Measurements from ENCODE around the gene SPPL2A.
"Not testable (repeated sequence)": the region's sequence is repeated elsewhere in the genome, so short reads cannot be mapped to it uniquely, and the experiment has no call there.

Gene SPPL2A

DNA sequence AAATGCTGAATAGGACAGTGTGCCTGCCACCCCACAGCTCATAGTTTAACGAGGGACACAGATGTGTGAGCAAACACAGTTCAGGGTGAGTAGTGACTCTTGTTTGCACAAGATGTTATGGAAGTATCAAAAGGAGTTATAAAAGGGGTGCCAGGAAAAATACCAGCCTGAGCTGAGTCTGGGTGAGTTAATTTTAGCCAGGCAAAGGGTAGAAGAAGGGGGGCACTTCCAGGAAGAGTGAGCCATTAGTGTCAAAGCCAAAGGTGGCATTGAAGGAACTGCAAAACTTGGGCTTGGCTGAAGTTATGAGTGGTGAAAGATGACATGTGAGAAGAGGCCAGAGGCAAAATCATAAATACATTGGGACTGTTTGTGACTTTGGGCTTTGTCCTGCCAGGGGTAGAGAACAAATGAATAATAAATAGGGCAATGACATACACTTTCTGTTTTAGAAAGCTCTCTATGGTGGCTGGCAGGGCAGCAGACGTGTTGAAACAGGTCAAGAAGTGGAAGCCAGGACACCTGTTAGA, 1.9 kb upstream of the SPPL2A start:
- DNase-seq, result no peak

DNA sequence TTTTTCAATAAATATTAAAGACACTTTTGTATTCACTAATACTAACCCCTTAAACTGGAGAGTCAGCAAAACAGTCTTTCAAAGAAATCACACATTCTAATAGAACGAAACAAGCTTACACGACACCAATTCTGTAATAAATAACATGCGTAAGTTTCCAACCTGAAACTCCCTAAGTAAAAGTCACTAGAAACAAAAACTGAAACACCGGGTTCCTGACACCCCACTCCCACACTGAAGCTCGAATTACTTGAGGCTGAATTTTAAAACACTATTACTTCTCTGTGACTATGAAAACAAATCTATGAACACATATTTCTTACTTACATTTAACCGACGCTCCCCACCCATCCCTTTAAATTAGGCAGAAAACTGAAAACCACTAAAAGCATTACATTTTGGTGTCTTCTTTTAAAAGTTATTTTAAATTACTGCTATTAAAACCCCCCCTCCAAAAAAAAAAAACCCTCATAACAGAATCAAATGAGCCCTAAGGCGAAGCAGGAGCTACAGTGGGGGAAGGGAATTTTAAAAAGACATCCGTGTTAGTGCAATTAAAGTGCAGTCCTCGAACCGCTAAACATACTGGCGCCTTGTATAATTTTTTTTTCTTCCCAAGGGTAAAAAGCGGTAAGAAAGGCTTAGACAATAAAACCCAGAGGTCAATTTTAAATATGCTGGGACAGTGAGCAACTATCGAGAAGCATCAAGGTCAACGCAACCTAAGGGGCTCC, 878 bp downstream of the SPPL2A start:
- peak; percentile 32 for DNase-seq

DNA sequence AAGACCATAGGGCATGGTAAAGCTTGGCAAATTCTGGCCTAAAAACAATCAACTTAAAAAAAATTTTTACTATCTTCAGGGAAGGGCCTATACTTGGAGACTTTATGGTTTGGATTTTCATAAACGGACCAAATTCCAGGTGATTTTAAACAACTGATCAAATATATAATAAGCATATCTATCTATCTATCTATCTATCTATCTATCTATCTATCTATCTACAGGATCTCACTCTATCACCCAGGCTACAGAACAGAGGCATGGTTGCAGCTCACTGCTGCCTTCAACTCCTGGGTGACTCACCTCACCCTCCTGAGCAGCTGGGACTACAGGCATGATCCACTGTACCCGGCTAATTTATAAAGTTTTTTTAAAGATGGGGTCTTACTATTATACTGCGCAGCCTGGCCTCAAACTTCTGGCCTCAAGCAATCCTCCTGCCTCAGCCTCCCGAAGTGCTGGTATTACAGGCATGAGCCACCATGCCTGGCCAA, 6.7 kb downstream of the SPPL2A start:
- DNase-seq, result no peak

DNA sequence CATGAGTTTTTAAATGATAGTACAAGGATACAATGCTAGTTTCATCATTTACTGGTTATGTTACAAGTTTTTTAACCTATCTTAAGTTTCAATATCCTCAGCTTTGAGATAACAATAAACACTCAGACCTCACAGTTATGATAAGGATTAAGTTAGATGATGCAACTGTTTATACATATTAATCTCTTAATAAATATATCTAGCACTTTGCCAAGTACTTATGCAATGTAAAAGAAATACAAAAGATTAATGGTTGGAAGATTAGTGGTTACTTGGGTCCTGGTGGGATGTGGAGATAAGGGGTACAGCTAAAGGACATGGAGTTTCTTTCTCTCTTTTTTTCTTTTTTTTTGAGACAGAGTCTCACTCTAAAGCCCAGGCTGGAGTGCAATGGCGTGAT, 12.0 kb downstream of the SPPL2A start:
- DNase-seq, result no peak

DNA sequence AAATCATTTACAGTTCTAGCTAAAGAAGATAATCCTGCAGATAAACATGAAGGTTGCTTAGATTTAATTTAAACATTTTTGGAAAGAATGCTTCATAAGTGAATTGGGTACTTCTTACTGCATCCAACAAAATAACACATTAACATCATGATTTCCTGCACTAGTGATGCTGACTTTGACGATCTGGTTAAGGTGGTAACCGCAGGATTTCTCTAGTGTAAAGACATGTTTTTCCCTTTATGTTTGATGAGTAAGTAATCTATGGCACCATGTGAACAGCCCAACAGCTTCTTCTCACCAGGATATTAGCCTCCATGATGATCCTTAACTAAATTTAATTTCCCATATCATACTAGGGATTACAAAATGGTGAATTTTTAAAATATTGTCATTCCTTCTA, 14.1 kb downstream of the SPPL2A start:
- DNase-seq, result no peak

DNA sequence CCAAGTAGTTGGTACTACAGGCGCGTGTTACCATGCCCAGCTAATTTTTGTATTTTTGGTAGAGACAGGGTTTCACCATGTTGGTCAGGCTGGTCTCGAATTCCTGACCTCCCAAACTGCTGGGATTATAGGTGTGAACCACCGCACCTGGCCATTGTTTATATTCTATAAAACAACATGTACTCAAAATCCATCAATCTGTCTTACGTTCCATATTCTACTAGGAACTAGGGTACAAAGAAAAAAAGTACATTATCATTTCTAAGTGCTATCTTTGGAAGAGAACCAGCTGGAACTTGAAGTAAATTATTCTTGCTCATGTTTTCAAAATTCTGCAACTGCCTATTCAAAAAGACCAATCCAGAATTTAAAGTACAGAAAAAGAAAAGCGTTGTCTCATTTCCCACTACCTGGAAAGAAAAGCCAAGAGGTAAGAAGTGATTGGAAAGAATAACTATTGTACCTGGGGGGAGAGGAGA, 15.2 kb downstream of the SPPL2A start:
- DNase-seq, result no peak

DNA sequence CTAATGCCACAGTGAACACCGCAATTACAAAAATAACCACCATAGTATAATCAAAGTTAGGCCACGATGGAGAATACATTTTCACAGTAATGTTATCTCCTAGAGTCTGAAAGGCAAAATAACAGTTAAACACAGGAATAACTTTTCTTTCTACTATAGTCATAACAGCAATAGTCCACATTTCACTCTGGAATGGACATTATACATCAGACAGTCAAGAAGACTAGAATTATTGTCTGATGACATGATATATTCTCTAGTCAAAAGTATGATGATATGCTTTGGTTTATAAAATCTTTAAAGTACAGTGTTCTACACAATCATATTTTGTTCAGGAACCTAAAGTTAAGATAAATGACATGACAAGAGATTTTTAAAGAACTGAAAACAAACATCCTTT, 18.0 kb downstream of the SPPL2A start:
- no peak for DNase-seq

DNA sequence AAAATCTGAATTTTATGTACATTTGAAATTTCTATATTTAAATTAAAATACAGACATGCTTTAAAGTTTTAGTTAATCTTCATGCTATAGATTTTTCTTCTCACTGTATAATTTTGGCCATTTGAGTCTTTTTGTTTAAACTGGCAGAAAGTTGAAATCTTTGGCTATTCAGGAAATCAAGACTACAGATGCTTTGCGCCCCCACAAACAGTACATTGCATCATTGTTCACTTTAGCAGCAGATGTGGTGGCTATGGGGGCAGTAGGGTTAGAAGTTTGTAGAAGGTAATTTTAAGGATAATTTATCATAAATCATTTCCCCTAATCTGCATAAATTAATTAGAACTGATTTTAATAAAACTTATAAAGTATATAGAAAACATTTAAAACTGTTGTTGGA, 20.9 kb downstream of the SPPL2A start:
- DNase-seq, result no peak

DNA sequence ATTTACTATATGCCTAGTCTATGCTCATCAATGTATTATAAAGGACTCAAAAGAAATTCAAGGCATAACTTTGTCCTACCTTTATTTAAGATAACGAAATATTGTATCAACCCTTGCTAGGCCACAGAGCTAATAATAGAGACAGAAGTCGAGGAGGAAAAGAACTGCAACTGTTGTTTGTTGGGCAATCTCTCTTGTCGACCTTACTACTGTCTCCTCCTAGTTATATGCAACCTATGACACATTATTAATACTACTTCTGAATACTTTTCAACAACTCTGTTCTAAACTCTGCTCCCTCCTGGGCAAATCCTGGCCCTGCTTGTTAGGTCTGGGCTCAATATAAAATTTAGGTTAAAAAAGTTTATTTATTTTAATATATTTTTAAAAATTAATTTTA, 24.6 kb downstream of the SPPL2A start:
- DNase-seq, result no peak

DNA sequence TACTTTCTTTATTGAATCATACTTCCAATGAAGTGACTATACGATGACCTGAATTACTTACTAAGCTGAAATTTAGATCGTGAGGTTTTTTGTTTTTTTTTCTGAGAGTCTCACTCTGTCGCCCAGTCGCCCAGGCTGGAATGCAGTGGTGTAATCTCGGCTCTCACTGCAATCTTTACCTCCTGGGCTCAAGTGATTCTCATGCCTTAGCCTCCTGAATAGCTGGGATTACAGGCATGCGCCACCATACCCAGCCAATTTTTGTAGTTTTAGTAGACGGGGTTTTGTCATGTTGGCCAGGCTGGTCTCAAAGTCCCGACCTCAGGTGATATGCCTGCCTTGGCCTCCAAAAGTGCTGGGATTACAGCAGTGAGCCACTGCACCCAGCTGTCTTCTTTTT, 28.7 kb downstream of the SPPL2A start:
- no peak for DNase-seq

DNA sequence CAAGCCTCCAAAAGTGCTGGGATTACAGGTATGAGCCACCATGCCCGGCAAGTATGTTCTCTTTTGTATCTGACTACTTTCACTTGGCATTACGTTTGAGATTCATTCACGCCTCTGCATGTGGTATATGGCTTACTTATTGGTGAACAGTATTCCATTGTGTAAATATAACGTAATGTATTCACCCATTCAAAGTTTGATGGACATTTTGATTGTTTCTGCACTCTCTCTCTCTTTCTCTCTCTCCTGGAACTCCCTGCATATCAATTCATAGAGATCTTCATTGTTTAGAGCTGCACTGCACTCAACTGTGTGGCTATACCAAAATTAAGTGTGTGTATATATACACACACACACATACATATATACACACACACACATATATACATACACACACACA, 30.4 kb downstream of the SPPL2A start:
- DNase-seq, result no peak

DNA sequence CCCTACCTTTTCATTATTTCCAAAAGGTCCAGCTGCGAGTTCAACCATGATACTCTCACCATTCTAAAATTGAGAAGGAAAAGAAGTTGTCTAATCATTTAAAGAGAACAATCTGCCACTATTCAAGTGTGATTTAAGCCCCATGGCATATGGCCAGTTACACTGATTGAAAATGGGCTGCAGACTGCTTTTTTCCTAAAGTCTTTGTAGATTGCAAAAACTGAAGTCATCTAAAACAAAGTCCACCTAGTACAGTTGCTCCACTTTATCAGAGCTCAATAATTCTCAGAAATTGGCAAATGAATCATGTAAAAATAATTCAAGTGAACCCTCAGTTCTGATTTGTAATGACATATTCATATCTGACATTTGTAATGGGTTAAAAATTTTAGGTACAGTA, 39.2 kb downstream of the SPPL2A start:
- no peak for DNase-seq

DNA sequence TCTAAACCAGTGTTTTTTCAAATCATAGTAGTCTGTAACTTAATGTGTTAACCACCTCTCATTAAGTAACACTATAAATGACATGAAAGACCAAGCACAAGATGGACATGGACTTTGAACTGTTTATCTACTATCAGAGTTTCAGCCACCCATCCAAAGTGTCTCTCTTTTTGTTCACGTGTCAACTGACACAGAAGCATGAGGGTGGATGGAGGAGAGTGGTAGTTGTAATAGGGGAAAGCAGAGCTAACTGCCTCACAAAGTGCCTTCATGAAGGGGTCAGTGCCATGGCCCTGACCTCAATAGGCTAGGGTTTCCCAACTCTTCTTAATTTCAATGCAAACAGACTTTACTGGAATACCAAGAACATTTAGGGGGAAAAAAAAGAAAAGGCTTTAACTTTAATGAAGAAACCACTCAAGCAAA, 46.8 kb downstream of the SPPL2A start:
- DNase-seq, result no peak

DNA sequence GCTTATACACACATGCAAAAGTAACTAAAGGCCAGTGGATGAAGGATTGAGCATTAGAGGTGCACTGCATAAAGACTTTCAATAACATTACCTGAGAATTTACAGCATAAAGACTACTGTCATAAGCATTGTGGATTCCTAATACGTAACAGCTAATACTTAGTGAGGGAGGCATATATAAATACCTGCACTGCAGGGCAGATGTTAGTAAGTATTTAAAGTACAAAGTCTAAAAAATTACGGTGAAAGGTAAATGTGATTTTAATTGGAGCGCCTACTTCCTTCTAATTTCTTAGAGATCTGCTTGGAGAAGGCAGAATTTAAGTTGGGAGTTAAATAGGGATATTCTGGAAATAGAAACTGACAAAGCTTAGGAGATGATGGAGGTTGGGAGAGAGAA, 53.5 kb downstream of the SPPL2A start:
- DNase-seq, result no peak

DNA sequence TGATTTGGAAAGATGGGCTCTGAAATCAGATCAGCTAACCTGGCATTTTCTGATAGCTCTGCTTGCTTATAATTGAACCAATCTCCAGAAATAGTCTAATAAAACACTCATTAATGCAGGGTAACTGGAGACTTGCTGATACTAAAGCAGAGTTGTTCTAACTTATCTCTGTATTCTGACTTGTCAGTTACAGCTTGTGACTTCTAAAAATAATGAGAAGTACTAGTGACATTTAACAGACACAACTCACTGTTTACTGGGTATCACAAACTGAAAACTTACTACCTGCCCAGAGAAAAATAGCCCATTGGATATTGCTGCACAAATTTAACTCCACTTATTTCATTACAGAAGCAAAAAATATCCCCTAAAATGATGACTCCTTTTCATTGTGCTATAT, 54.9 kb downstream of the SPPL2A start:
- DNase-seq, result no peak

DNA sequence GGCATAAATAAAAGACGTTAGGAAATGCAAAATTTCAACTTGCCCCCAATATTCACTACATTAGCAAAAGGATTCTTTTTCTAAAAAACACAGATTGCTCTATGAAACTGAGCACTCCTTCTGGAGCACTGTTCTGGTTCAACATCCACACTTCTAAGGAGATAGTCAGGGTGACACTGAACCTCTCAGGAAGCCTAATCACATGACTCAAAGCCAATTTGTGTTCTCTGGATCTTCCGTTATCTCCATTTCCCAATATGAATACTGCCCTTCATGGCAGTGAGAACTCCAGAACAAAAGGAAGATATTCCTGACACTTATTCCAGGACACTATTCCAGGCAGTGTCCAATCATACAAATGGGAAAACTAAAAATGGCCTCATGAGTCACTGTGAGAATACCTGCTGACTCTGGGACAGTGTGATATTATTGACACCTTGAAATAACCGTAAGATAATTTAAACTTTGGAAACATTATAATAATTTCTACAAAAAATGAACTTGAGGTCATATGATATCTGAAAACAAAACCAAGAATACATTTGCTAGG, 57.6 kb downstream of the SPPL2A start:
- no peak for DNase-seq

DNA sequence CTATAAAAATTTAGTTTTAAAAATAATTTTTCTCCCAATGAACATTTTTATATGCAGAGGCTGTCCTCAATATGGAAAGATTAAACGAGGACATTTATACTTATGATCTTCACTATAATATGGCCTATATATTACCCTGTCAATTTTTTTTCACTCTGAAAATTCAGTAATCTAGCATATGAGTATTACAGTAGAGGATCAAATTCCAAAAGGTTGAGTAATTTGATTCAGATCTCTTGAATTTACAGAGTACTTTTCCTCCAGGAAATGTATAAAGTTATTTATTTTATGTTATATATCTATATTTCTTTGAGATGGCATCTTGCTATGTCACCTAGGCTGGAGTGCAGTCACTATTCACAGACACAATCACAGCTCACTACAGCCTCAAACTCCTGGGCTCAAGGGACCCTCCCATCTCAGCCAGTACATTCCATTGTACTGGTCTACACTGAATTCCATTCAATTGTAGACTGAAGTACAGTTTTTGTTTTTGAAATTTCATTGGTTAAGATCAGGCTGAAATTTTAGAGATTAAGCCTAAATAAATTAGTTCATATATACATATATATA, 62.7 kb downstream of the SPPL2A start:
- no peak for DNase-seq

DNA sequence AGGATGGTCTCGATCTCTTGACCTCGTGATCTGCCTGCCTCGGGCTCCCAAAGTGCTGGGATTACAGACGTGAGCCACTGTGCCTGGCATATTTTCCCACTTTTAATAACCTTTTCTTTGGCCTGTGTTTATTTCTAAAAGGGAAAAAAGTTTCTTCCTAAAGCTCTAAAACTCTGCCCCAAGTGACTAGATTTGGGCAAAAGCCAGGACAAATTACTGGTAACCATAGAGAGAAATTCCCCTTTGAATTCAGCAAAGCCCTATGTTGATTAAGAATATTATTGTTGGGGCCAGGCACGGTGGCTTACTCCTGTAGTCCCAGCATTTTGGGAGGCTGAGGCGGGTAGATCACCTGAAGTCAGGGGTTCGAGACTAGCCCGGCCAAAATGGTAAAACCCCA, 67.4 kb downstream of the SPPL2A start:
- no peak for DNase-seq

DNA sequence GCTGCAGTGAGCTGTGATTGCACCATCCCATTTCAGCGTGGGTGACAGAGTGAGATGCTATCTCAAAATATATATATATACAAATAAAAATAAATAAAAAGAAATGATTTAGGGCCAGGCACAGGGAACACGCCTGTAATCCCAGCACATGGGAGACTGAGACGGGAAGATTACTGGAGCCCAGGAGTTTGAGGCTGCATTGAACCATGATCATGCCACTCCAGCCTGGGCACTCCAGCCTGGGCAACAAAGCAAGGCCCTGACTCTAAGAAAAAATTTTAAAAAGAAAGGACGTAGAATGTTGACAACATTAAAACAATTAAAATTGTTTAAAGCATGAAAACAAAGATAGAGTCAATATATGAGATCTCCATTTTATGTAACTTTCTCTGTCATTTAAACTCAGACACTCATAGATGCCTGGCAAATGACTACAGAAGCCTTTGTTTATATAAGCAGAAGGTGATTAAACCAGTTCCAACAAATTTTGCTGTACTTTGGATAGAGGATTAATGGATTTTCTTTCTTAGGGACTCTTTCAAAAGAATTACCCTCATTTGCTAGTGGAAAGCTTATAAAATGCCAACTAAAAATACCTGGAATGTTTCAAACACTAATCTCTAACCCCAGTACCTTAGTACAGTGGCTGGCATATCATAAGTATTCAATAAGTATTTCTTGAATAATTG, 68.3 kb downstream of the SPPL2A start:
- DNase-seq, result no peak

DNA sequence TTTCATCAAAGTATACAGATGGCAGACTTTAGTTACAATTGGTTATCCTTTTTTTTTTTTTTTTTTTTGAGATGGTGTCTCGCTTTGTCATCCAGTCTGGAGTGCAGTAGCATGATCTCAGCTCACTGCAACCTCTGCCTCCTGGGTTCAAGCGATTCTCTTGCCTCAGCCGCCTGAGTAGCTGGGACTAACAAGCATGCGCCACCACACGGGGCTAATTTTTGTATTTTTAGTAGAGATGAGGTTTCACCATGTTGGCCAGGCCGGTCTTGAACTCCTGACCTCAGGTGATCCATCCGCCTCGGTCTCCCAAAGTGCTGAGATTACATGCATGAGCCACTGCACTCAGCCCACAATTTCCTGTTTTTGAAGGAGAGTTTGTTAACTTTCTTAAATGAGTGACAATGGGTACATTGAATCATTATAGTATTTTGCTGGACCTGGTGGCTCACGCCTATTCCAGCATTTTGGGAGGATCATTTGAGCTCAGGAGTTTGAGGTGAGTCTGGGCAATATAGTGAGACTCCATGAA, 70.8 kb downstream of the SPPL2A start:
- DNase-seq, result not testable (repeated sequence)

DNA sequence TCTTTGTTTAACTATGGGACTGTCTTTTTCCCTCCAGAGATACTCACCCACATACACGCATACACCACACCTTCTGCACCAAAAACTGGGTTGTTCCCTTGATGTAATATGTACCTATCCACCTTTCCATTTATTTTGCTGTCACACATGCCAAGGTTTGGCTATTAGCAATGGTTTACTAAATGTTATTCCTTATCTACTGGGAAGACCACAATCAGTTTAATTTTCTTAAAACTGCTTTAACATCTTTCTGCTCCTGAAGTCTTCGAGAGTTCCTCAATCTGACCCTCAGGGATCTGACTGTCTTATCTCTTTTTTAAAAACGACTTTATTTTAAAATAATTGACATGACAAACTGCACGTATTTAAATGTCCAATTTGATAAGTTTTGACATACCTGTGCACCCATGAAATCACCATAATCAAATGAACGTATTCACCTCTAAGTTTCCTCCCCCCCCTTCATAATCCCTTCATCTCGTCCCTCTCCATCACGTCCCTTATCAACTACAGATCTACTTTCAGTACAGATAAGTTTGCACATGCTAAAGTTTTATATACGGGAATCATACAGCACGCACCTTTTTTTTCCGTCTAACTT, 78.1 kb downstream of the SPPL2A start:
- DNase-seq, result peak; percentile 29

DNA sequence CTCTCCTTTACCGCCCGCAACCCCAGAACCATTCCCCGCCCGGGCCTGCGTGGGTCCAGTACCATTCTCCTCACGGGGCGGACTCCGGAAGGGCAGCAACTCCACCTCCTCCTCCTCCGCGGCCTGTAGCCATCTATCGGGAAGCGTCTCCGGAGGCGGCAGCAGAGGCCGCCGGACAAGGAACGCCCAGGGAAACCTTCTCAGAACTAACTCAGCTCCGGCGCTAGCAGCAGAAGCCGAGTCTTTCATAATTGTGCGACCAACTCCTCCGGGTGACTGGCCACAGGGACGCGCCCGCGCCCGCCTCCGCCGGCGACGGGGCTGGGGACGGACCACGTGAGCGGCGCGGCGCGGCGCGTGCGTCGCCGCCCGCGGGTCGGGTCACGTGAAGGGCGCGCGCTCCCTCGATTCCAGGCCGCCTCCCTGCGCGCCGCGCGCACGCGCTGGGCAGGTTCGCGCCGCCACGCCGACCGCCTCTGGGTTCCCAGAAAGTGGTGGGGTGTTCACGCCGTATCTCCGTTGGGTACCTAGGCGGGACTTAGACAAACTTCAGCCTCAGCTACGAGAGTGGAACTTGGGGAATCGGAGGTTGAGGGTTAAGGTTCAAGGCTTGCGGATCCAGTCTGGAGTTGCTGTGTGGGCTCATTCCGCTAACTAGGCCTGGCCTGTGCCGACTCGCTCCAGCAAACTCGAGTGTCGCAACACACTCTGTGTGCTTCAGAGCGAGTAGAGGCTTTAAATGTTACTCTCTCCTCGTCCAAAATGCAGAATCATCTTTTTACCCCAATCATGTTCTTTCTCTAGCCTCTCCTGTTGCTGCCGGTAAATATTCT, 78.8 kb downstream of the SPPL2A start, which contains the start of gene TRPM7:
TSS of gene TRPM7 (minus strand) at position 329 of the 833 bp plus-strand sequence. CDS start at position 65, 264 bp downstream.
- peak; percentile 70 for DNase-seq
